Testis (tissue), 2 donors: Measurements from ENCODE around the gene KLF8.

Source experiments
- CTCF ChIP-seq, 3 experiments: fragments of 450-650 bp in 2 of 3; fragments of 200-600 bp in 1 of 3; sonication (generic) in 1 of 3; IDR thresholded peaks; one replicate each; pipeline ENCODE4 v1.5.1; 2016 to 2019; ENCODE audit warnings: antibody characterized with exemption in 3 of 3, mild to moderate bottlenecking in 2 of 3, moderate library complexity in 1 of 3
- POLR2A ChIP-seq: fragments of 450-650 bp; IDR thresholded peaks from one replicate; pipeline ENCODE4 v1.6.1; 2017; ENCODE audit warnings: antibody characterized with exemption, mild to moderate bottlenecking, moderate library complexity

GRCh38 chrX:56219700-56220099, 12.5 kb upstream of the KLF8 start:
- TF ChIP-seq CTCF (IDR thresholded peaks at IDR 0.05) (no peak), POLR2A (no peak)
